GM23338 (cell line): ENCODE measurements around the gene CYSLTR2. TPM values are rescaled to one million over a fixed set of nuclear protein-coding genes. Genes with fewer than 3 reads are reported as not detected.

Source experiments
- ATAC-seq: fragments of 200-7000 bp; cut with Tn5 transposase; 3 replicates; pipeline ENCODE4 v1.9.1; 2020
- DNase-seq: peaks from one replicate; pipeline ENCODE4 v3.0.0-alpha.2; 2015; ENCODE audit warnings: low spot score
- H2AFZ ChIP-seq: fragments of 200-600 bp; sonication (generic); 2 replicates; pipeline ENCODE4 v1.8.0; 2016; ENCODE audit warnings: antibody characterized with exemption, mild to moderate bottlenecking, moderate library complexity
- H3F3A ChIP-seq: fragments of 200-600 bp; sonication (generic); replicated peaks from 2 replicates; pipeline ENCODE4 v1.8.0; 2017; ENCODE audit warnings: antibody characterized with exemption, mixed run types, low read depth
- H3K27ac ChIP-seq: fragments of 200-600 bp; sonication (generic); 2 replicates; pipeline ENCODE4 v1.6.1; 2016; ENCODE audit warnings: low read depth
- H3K27me3 ChIP-seq: fragments of 200-600 bp; sonication (generic); 2 replicates; pipeline ENCODE4 v1.8.0; 2016; ENCODE audit warnings: mild to moderate bottlenecking, mixed run types, moderate library complexity; ENCODE audit not compliant: insufficient read depth
- H3K36me3 ChIP-seq: fragments of 200-600 bp; sonication (generic); 2 replicates; pipeline ENCODE4 v1.8.0; 2016; ENCODE audit warnings: mild to moderate bottlenecking; ENCODE audit not compliant: insufficient read depth
- H3K4me1 ChIP-seq: fragments of 200-600 bp; sonication (generic); 2 replicates; pipeline ENCODE4 v1.8.0; 2016; ENCODE audit warnings: mild to moderate bottlenecking, moderate library complexity; ENCODE audit not compliant: insufficient read depth
- H3K4me2 ChIP-seq: fragments of 200-600 bp; sonication (generic); 2 replicates; pipeline ENCODE4 v1.7.1; 2017; ENCODE audit warnings: mixed run types
- H3K4me3 ChIP-seq: fragments of 200-600 bp; sonication (generic); 2 replicates; pipeline ENCODE4 v1.6.1; 2016; ENCODE audit warnings: mixed run types
- H3K79me2 ChIP-seq: fragments of 200-600 bp; sonication (generic); replicated peaks from 2 replicates; pipeline ENCODE4 v1.8.0; 2017; ENCODE audit warnings: mild to moderate bottlenecking; ENCODE audit not compliant: insufficient read depth
- H3K9me2 ChIP-seq: fragments of 200-600 bp; sonication (generic); 2 replicates; pipeline ENCODE4 v1.8.0; 2017; ENCODE audit not compliant: insufficient read depth
- H4K20me1 ChIP-seq: fragments of 200-600 bp; sonication (generic); replicated peaks from 2 replicates; pipeline ENCODE4 v1.8.0; 2017; ENCODE audit warnings: mild to moderate bottlenecking; ENCODE audit not compliant: insufficient read depth
- H3K27ac Mint-ChIP-seq: 2 replicates; pipeline ENCODE4 v1.8.0; 2020; ENCODE audit warnings: inconsistent platforms, mild to moderate bottlenecking, moderate library complexity, mixed read lengths
- H3K27me3 Mint-ChIP-seq: 3 replicates; pipeline ENCODE4 v1.8.0; 2022; ENCODE audit warnings: low read depth, mild to moderate bottlenecking, moderate library complexity, mixed read lengths, inconsistent platforms; ENCODE audit not compliant: insufficient read depth, poor library complexity
- H3K36me3 Mint-ChIP-seq: 3 replicates; pipeline ENCODE4 v1.8.0; 2021; ENCODE audit warnings: low read depth, mild to moderate bottlenecking, inconsistent platforms, moderate library complexity, mixed read lengths
- H3K4me1 Mint-ChIP-seq: 3 replicates; pipeline ENCODE4 v1.8.0; 2020; ENCODE audit warnings: mild to moderate bottlenecking, inconsistent platforms, mixed read lengths
- H3K4me3 Mint-ChIP-seq: 3 replicates; pipeline ENCODE4 v1.8.0; 2021; ENCODE audit warnings: moderate library complexity, mild to moderate bottlenecking, inconsistent platforms, mixed read lengths
- H3K9me3 Mint-ChIP-seq: 3 replicates; pipeline ENCODE4 v1.8.0; 2020; ENCODE audit warnings: moderate library complexity, mild to moderate bottlenecking, inconsistent platforms, mixed read lengths
- CTCF ChIP-seq, 2 experiments: fragments of 200-600 bp in 1 of 2; sonication (generic) in 1 of 2; conservative IDR thresholded peaks; 2 replicates each; pipeline versions ENCODE4 v1.5.1 to v1.6.1; 2016 to 2017; ENCODE audit warnings: antibody characterized with exemption in 2 of 2, low read depth in 2 of 2, mild to moderate bottlenecking in 2 of 2, moderate library complexity in 1 of 2
- EZH2 ChIP-seq: fragments of 200-600 bp; sonication (generic); IDR thresholded peaks from one replicate; pipeline ENCODE4 v1.8.0; 2017; ENCODE audit warnings: antibody characterized with exemption, mild to moderate bottlenecking, low read depth; ENCODE audit not compliant: unreplicated experiment
- EZH2phosphoT487 ChIP-seq: fragments of 200-600 bp; sonication (generic); IDR thresholded peaks from one replicate; pipeline ENCODE4 v1.8.1; 2018; ENCODE audit warnings: antibody characterized with exemption; ENCODE audit not compliant: unreplicated experiment
- JUNB ChIP-seq: IDR thresholded peaks from one replicate; pipeline ENCODE4 v1.6.1; 2016; ENCODE audit warnings: antibody characterized with exemption; ENCODE audit not compliant: unreplicated experiment
- NANOG ChIP-seq: IDR thresholded peaks from 2 replicates; pipeline ENCODE4 v1.6.1; 2016; ENCODE audit warnings: antibody characterized with exemption, borderline replicate concordance
- POLR2AphosphoS5 ChIP-seq: IDR thresholded peaks from 2 replicates; pipeline ENCODE4 v1.6.1; 2016; ENCODE audit warnings: antibody characterized with exemption, low read depth
- REST ChIP-seq: IDR thresholded peaks from one replicate; pipeline ENCODE4 v1.6.1; 2018; ENCODE audit warnings: antibody characterized with exemption; ENCODE audit not compliant: unreplicated experiment
- STAT1 ChIP-seq: IDR thresholded peaks from one replicate; pipeline ENCODE4 v1.6.1; 2016; ENCODE audit warnings: antibody characterized with exemption; ENCODE audit not compliant: unreplicated experiment
- ZNF462 ChIP-seq: fragments of 250-450 bp; sonication (Bioruptor Pico); IDR thresholded peaks from 2 replicates; pipeline ENCODE4 v1.5.0; 2020; ENCODE audit warnings: mild to moderate bottlenecking, moderate library complexity
- polyA plus RNA-seq: library from polyadenylated mRNA; unstranded; fragments of >200 nt; fragmentation: Nextera tagmentation; extraction: Ambion mirVana; gene quantifications from 2 replicates; pipeline ENCODE4 v1.2.1, GENCODE V29; 2016
- total RNA-seq: library from RNA; depleted of rRNA; stranded (reverse); fragments of >200 nt; shearing (Covaris generic); gene quantifications from 2 replicates; pipeline ENCODE4 v1.2.3, GENCODE V29; 2014

Gene CYSLTR2
- total and polyA plus RNA-seq, 2 experiments from 2014 or later: not detected

GRCh38 chr13:48680756-48681392 lies 27.1 kb downstream of the CYSLTR2 start:
- Histone ChIP-seq H3K79me2 (no peaks in the 10 kb centered on the region), H3K27me3 (no peaks in the 10 kb centered on the region), H3K36me3 (no peaks in the 10 kb centered on the region), H3F3A (no peaks in the 10 kb centered on the region), H3K27ac (no peak overlapping the region), H3K4me2 (no peak overlapping the region), H3K4me3 (no peak overlapping the region), H2AFZ (no peak overlapping the region; the same call in 1 of the 2 replicates), H4K20me1 (no peaks in the 10 kb centered on the region), H3K9me2 (peaks cover 18% of the 10 kb centered on the region; the same call in 1 of the 2 replicates), H3K4me1 (no peaks in the 10 kb centered on the region)
- peaks cover 2% of the 10 kb centered on the region; the same call in 2 of the 3 replicates for H3K9me3 Mint-ChIP-seq
- peaks cover 6% of the 10 kb centered on the region; the same call in 1 of the 3 replicates for H3K4me1 Mint-ChIP-seq
- H3K36me3 Mint-ChIP-seq: peaks cover 6% of the 10 kb centered on the region; the same call in 1 of the 3 replicates
- no peak overlapping the region for H3K27ac Mint-ChIP-seq
- TF ChIP-seq STAT1 (no peak), EZH2phosphoT487 (no peak), ZNF462 (CRISPR knock-in tag) (no peak), POLR2AphosphoS5 (no peak), JUNB (no peak), REST (no peak), NANOG (no peak), EZH2 (no peak), CTCF (conservative IDR thresholded peaks at IDR 0.05; ENCODE audit: low read depth in 2 of 2) (no peak)
- no peak for DNase-seq
- peaks cover 4% of the 10 kb centered on the region for H3K27me3 Mint-ChIP-seq
- no peak for ATAC-seq
- no peak overlapping the region for H3K4me3 Mint-ChIP-seq
